AG04449 (cell line): ENCODE measurements around the gene AGBL4.

Experiments used
- CTCF ChIA-PET: fragments of 350-600 bp; formaldehyde crosslinking; extraction: SDS; loops from one replicate; lab custom pipeline; 2021; ENCODE audit warnings: antibody characterized with exemption; lab: Yijun Ruan, JAX
- POLR2A ChIA-PET: fragments of 400-600, 350-600 bp; formaldehyde crosslinking; extraction: SDS; loops from one replicate; lab custom pipeline; 2020; ENCODE audit warnings: antibody characterized with exemption, inconsistent platforms; lab: Yijun Ruan, JAX
- DNase-seq: peaks from one replicate; pipeline ENCODE4 v3.0.0-alpha.2; 2010; ENCODE audit warnings: low read depth, low spot score
- H3K4me3 ChIP-seq: 2 replicates; pipeline ENCODE4 v1.5.1; 2011; ENCODE audit warnings: low read depth, mild to moderate bottlenecking, control low read depth, low read length
- CTCF ChIP-seq: IDR thresholded peaks from one replicate; pipeline ENCODE4 v1.5.1; 2011; ENCODE audit warnings: mild to moderate bottlenecking, moderate library complexity, low read length, control low read depth, inconsistent platforms; ENCODE audit not compliant: insufficient read depth; ENCODE audit errors: missing control alignments

Gene AGBL4

GRCh38 chr1:48767975-48768510, 1255.7 kb downstream of the AGBL4 start:
- H3K4me3 ChIP-seq, result no peak overlapping the region
- ChIA-PET POLR2A (no interaction called here), CTCF (no interaction called here)
- TF ChIP-seq CTCF, result no peak
- DNase-seq, result no peak

GRCh38 chr1:48765335-48765734, 1258.4 kb downstream of the AGBL4 start:
- H3K4me3 ChIP-seq, result no peak overlapping the region
- TF ChIP-seq CTCF, result no peak
- ChIA-PET CTCF (no interaction called here), POLR2A (no interaction called here)
- DNase-seq, result no peak

DNA sequence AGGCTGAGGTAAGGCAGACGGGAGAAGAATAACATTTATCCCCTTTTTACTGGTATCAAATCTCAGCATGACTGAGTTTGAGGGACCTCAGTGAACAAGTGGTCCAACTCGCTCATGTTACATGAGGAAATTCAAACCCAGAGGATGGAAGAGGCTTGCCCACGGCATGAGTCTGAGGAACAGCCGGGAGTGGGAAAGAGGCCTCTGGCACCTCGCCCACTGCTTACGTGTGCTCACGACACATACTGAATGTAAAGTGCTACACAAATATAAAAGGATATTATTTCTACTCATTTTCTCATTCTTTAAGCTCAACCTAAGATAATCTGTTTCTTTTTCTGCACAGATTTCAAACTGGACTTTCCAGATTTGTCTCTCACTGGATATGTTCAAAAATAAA, 1261.8 kb downstream of the AGBL4 start:
- POLR2A ChIA-PET, result no interaction called here
- H3K4me3 ChIP-seq, result no peak overlapping the region
- DNase-seq, result no peak
- CTCF ChIA-PET, result interaction anchor here (0.9 to 1.8 kb wide), 3 partner anchors 10 to 84 kb away, joined by 3 to 5 read pairs (median 4); no protein-coding TSS in a partner anchor
- no peak for TF ChIP-seq CTCF

GRCh38 chr1:48761411-48761810, 1262.3 kb downstream of the AGBL4 start:
- TF ChIP-seq CTCF, result no peak
- H3K4me3 ChIP-seq, result no peak overlapping the region
- DNase-seq, result peak; percentile 26
- CTCF ChIA-PET, result interaction anchor here (1.3 to 1.8 kb wide), 3 partner anchors 11 to 84 kb away, joined by 3 to 5 read pairs (median 4); no protein-coding TSS in a partner anchor
- POLR2A ChIA-PET, result no interaction called here

GRCh38 chr1:48760857-48761256, 1262.9 kb downstream of the AGBL4 start:
- POLR2A ChIA-PET, result no interaction called here
- CTCF ChIA-PET, result interaction anchor here (1.3 to 1.5 kb wide), 2 partner anchors 56 to 83 kb away, joined by 3 to 4 read pairs; no protein-coding TSS in a partner anchor
- TF ChIP-seq CTCF, result no peak
- no peak overlapping the region for H3K4me3 ChIP-seq
- no peak for DNase-seq

DNA sequence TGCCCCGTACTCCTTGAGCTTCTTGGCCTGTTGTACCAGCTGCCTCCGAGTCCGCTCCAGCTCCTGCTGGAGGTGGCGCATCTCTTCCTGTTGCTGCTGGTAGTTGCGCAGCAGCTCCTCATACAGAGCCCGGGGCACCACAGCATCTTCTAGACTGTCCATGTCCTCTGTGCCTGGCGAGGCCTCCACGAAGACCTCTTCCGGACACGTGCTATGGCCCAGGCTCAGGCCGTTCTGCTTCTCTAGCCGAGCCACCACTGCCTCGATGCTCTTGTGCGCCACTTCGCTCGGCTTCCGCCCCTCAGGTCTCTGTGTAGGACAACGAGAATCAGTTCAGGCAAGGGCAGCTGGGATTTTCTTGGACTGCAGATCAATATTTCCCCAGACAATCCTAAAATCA, 1264.8 kb downstream of the AGBL4 start:
- DNase-seq, result no peak
- POLR2A ChIA-PET, result no interaction called here
- CTCF ChIA-PET, result no interaction called here
- no peak overlapping the region for H3K4me3 ChIP-seq
- TF ChIP-seq CTCF, result no peak
